Measurements from ENCODE around the gene CPSF4.
"Not testable (repeated sequence)": the region's sequence is repeated elsewhere in the genome, so short reads cannot be mapped to it uniquely, and the experiment has no call there.

Gene CPSF4

DNA sequence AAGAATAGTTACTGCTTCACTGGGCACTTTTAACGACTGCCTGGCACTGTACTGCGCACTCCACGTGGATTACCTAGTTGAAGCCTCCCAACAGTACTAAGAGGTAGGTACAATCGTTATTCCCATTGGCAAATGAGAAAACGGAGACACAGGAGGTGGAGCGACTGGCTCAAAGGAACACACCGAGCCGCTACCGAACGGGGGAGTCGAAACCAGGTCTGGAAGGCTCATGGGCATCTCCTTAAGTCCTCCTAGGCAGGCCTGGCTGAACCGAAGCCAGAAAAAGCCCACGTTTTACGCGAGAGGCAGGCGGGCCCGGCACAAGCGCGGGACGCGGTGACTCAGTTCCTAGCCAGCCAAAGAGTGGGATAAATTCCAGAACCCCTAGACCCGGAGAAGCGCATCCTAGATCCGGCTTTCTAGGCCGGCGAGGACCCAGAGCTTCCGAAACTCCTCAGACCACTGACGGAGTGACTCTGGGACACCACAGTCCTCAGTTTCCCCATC is 30.8 kb upstream of the CPSF4 start:
- DNase-seq (ENCODE audit: extremely low read depth in 1 of 2, low read depth in 1 of 2), result peak in 1 of 2 donors; percentile 12

DNA sequence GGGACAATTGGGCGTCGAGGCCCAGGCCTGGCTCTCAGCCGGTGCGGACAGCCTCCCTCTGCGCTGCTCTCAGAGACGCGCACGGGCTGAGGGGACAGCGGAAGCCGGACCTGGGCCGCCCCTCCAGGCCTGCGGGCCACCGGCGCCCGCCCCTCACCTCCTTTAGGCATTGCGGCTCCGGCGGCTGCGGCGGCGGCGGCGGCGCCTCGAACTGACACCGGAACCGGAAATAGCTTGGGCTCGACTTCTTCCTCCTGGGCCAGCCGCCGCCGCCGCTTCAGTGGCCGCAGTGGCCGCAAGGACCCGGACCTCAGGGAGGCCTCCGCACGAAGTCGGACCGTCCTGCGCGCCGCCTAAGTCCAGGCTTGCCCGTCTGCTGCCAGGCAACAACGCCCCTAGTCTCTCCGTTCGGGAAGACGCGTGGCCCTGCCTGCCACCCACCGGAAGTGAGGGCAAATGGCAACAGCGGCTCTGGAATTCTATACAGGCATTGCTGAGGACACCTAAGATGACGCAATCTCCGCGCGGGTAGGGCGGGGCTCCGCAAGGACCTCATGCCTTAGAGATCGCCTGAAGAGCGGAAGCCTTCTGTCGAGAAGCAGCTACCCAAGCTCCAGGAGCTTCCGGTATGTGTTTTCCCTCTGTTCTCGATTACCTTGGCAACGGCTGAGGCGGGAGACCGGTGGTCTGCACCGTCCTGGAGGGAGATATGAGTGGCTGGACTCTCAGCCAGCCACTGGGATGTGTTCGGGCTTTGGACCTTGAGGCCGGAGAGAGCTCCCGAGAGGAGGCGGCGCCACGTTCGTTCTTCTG is 30.2 kb upstream of the CPSF4 start, which contains the start of the genes BUD31 and PDAP1:
Gene BUD31, plus strand, starts transcription at position 591 of the 813 bp plus-strand sequence. CDS start 2,124 bp downstream, outside the sequence.
Gene PDAP1, minus strand, starts transcription at position 219 of the 813 bp plus-strand sequence. Its CDS starts 49 bp downstream, at position 170.
- peak; percentile 81 to 83 for DNase-seq (ENCODE audit: extremely low read depth in 1 of 2, low read depth in 1 of 2)

DNA sequence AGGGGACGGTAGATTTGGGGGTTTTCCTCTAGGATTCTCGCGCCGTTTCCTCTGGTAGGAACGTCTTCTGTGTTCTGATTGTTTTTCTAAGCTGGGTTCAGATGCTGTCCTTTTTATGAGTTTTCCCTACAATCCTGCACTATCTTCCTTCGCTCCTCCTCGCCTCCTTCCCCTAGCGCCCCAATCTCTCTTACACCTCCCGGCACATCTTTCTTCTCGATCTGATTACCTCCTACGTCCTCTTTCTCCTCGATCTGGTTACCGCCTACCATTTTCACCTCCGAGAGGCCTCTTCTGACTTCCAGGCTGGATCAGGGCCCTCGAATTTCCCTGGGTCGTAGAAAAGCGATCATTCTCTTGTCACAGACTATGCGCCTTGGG is 29.6 kb upstream of the CPSF4 start:
- DNase-seq (ENCODE audit: extremely low read depth in 1 of 2, low read depth in 1 of 2), result no peak

DNA sequence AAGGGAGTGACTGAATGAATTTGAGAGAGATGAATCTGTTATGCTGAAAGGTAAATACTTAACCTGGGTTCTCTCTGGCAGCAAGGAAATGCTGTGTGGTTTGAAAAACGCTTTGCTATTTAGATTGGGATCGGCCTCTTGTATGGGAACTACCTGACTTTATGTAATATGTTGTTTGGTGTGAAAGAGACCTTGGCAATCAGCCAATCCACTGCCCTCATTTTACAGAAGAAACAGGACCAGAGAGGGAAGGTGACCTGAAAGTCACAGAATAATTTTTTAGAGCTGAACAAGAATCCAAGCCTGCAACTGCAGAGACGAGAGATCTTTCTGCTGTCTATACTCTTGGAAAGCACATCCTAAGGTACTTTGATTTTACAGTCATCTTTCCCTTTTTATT is 28.9 kb upstream of the CPSF4 start:
- DNase-seq (ENCODE audit: extremely low read depth in 1 of 2, low read depth in 1 of 2), result no peak

DNA sequence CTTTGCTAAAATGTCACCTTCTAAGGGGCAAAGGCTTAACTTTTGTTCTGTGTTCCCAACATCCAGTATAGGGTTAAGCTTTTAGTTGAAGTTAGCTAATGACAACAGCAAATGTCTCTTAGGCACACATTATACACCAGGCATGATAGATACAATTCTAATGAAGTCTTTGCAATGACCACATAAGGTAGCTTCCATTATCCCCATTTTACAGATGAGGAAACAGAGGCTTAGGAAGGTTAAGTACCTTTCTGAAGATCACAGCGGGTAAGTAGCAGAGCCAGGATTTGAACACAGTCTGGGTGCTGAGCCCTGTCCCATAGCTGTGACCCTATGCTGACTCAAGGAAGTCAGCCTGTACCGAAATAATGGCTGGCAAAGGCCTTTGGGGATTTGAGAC is 28.1 kb upstream of the CPSF4 start:
- DNase-seq (ENCODE audit: extremely low read depth in 1 of 2, low read depth in 1 of 2), result no peak

DNA sequence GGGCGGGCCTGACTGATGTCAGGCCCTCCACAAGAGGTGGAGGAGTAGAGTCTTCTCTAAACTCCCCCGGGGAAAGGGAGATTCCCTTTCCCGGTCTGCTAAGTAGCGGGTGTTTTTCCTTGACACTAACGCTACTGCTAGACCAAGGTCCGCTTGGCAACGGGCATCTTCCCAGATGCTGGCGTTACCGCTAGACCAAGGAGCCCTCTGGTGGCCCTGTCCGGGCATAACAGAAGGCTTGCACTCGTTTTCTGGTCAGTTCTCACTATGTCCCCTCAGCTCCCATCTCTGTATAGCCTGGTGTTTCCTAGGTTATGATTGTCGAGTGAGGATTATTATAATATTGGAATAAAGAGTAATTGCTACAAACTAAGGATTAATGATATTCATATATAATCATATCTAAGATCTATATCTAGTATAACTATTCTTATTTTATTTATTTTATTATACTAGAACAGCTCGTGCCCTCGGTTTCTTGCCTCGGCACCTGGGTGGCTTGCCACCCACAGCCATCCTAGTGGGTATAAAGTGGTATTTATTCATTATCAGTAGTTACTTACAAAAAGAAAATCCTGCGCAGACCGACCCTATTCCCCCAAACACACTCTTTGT is 23.1 kb upstream of the CPSF4 start:
- DNase-seq (ENCODE audit: extremely low read depth in 1 of 2, low read depth in 1 of 2), result not testable (repeated sequence)

DNA sequence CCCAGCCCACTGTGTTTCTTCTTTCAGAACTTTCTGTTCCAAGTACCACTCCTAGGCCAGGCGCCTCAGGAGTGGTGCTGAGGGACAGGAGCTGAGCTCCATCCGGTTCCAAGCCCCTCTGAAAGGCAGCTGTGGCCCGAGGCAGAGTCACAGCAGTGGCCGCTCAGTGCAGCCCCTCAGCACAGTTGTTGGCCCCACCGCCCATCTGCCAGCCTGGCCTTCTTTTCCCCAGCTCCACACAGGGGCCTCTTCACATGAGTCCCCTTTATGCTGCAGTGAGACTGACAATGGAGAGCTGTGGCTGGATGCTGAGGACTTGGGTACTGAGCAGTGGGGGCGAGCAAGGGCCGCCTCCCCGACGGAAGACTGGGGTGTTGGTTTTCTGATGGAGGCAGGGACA is 20.5 kb upstream of the CPSF4 start:
- no peak for DNase-seq (ENCODE audit: extremely low read depth in 1 of 2, low read depth in 1 of 2)

DNA sequence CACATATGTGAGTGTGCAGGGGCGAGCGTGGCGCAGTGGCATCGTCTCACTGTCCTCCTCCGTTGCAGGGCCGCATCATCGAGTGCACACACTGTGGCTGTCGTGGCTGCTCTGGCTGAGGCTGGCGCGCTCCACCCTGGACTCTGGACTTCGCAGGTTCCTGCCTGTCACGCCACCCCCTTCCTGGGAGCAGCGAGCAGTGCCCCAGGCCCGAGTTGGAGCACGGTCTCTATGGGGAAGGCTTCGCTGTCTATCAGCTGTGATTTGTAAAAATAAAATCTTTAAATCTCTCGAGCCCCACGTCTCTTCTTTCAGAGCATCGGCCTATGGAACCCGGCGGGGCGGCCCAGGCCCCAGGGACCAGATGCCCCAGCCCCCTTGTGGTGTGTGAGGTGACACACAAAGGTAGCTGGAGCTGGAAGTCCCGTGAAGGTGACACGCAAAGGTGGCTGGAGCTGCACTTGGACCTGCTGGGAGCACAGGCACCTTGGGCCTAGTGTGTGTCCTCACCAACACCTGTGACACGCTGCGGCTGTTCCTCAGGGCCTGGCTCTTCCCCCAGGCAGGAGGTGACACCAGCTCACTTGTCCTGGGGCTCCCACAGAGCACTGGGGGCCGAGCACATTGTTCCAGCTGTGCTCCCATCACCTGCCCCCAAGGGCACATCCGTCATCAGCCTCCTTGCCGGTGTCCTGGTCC is 19.3 kb upstream of the CPSF4 start:
- DNase-seq (ENCODE audit: extremely low read depth in 1 of 2, low read depth in 1 of 2), result no peak

DNA sequence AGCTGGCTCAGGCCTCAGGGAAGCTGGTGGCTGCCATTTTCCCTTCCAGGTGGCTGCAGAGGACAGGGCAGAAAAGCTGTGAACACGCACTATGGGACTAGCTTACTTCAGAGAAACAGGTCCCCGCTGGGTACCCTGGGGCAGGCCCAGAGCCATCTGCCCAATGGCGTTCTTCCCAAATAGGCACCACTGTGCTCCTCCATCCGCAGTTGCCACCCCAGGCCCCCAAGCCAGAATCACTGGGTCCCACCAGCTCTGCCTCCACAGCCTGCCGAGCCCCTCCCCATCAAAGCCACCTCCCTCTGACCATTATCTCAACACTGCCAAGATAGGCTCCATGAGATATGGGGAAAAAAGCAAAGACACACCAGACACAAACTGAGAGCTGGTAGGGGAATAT is 18.5 kb upstream of the CPSF4 start:
- DNase-seq (ENCODE audit: extremely low read depth in 1 of 2, low read depth in 1 of 2), result no peak

DNA sequence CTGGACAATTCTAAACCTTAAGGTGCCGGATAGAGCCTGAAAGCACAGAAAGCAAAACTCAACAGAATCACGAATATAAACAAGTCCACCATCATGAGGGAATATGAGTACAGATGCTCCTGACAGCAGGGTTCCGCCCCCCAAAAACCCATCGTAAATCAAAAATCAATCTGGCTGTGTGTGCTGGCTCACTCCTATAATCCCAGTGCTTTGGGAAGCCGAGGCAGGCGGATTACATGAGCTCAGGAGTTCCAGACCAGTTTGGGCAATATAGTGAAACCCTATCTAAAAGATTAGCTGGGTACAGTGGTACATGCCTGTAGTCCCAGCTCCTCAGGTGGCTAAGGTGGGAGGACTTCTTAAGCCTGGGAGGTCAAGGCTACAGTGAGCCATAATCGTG is 17.8 kb upstream of the CPSF4 start:
- DNase-seq (ENCODE audit: extremely low read depth in 1 of 2, low read depth in 1 of 2), result no peak

DNA sequence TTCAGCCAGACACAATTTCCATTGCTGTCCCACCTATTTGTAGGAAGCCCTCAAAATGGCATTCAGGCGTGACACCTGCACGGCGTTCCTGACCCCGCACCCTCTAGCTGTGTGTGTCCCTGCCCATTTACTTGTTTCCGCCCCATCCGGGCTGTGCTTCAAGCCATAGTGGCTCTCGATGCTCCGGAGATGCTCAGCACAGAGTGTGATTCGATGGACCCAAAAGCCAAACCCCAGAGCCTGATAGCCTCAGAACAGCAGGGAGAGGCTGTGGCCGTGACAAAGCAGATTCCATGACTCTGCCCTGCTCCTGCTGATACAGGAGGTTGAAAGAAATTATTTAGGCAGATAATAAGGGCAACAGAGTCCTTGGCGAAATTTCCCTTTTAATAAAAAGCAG is 16.6 kb upstream of the CPSF4 start:
- no peak for DNase-seq (ENCODE audit: extremely low read depth in 1 of 2, low read depth in 1 of 2)

DNA sequence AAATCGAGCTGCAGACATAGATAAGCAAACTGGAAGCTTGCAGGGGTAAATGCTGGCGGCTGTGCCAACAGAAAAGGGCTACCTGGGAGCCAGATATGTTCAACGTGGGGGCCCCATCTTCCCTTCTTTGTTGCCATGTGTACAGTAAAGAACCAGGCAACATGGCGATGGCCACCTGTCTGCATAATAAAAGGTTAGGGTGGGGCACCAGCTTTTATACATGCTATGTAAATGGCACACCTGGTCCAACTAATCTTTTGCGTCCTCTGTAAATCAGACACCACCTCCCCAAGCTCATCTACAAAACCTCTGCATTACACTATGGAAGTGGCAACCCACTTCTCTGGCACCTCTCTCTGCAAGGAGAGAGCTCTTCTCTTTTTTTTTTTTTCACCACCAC is 16.1 kb upstream of the CPSF4 start:
- DNase-seq (ENCODE audit: extremely low read depth in 1 of 2, low read depth in 1 of 2), result no peak

DNA sequence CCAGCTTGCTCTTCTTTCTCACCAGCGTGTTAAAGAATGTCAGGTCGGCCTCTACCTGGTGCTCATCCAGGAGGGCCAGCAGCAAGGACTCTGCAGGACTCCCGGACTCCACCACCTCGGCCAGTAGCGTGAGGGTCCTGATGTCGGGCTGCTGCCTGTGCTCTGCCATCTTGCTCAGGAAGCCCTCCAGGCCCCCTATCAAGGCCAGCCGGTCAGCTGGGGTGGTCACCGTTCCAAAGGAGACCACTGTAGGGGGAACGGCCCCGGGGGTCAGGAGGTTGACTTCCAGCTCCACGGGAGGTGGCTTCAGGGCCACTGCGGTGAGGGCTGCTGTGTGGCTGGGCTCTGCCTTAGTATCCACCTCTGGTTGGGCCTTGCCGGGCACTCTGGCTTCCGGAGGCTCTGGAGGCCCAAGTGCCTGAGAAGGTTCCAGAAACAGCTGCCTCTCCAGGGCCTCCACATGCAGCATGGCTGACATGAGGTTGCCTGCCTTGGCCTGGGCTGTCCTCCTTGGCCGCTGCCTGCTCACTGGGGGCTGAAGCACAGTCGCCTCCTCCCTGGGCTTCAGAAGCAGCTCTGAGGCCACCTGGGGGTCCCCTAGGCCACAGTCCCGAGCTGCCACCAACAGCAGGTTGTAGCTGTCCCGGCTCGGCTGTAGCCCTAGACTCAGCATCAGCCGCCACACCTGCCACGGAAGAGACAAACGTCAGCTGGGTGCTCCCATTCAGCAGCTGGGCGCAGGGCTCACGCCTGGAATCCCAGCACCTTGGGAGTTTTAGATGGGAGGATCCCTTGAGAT is 13.6 kb upstream of the CPSF4 start:
- DNase-seq (ENCODE audit: extremely low read depth in 1 of 2, low read depth in 1 of 2), result no peak

DNA sequence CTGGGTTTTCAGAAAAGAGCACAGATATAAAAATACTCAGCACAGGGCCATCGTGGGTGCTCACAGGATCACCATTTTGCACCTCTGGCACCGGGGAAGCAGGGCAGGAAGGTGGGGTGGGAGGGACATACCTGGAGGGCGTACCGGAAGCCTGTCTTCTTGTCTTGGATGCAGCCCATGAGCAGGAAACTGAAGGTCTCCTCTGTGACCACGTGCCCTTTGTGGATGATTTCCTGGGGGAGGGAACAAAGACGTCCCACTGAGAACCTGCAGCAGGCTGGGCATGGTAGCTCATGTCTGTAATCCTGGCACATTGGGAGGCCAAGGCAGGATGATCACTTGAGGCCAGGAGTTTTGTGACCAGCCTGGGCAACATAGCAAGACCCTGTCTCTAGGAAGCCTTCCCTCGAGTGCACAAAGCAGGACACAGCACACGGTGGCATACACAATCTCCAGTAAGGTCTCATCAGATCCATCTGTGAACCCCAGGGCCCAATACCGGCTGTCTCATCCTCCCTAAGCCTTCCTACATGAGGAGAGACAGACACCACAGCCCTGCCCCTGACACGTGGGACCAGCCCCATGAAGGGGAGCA is 9.7 kb upstream of the CPSF4 start:
- DNase-seq (ENCODE audit: extremely low read depth in 1 of 2, low read depth in 1 of 2), result no peak

DNA sequence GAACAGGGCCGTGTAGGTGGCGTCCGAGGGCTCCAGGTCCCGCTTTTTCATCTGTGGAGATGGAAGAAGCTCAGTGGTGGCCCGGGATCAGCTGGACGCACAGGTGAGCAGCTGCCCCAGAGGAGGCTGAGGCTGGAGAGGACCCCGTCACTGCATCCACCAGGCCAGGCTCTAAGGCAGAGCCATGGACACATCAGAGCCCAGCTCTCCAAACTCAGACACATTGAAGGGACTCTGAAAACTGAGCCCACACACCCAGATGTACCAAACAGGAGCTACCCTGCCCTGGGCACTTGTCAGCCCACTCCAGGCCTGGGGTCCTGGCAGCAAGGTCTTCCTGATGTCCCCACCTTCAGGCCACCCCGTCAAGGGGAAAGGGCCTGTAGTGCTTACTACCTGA is 9.0 kb upstream of the CPSF4 start:
- no peak for DNase-seq (ENCODE audit: extremely low read depth in 1 of 2, low read depth in 1 of 2)

DNA sequence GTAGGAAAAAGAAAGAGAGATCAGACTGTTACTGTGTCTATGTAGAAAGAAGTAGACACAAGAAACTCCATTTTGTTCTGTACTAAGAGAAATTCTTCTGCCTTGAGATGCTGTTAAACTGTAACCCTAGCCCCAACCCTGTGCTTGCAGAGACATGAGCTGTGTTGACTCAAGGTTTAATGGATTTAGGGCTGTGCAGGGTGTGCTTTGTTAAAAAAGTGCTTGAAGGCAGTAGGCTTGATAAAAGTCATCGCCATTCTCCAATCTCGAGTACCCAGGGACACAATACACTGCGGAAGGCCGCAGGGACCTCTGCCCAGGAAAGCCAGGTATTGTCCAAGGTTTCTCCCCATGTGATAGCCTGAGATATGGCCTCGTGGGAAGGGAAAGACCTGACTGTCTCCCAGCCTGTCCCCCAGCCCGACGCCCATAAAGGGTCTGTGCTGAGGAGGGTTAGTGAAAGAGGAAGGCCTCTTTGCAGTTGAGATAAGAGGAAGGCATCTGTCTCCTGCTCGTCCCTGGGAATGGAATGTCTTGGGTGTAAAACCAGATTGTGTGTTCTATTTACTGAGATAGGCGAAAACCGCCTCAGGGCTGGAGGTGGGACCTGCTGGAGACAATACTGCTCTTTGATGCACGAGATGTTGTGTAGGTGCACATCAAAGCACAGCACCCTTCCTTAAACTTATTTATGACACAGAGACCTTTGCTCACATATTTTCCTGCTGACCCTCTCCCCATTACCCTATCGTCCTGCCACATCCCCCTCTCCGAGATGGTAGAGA is 6.8 kb upstream of the CPSF4 start:
- DNase-seq (ENCODE audit: extremely low read depth in 1 of 2, low read depth in 1 of 2), result not testable (repeated sequence)

DNA sequence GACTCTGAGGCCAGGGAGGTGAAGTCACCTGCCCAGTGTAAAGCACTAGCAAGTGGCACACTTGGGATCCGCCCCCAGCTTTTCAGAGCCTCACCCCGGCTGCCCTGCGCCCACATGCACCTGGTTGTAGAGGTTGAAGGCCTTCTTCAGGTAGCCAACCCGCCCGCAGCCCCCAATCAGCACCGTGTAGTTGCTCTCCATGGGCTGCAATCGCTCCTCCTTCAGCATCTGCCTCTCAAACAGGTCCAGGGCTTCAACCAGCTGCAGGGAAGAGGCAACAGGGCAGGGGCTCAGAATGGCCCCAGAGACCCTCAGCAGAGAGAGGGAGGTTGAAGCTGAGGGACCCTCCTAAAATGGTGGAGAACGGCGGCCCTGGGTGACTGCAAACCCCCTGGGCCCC is 5.6 kb upstream of the CPSF4 start:
- no peak for DNase-seq (ENCODE audit: extremely low read depth in 1 of 2, low read depth in 1 of 2)

DNA sequence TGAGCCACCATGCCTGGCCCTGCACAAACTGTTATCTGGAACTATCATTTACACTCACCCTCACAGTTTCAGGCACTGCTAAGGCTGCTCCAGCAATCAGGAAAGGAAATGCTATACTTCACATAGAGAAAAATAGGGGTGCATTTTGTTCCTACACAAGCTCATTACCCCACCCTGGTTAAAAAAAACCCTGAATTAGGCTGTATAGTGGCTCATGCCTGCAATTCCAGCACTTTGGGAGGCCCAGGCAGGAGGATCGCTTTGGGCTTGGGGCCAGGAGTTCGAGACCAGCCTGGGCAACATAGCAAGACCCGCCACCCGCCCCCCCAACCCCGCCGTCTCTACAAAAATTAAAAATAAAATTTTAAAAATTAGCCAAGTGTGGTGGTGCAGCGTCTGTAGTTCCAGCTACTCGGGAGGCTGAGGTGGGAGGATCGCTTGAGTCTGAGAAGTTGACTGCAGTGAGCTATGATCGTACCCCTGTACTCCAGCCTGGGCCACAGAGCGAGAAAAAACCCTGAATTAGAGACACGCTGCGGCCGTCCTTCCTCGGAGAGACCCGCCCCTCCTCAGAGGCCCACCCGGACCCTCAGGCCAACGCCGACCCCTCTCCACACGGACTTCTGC is 684 bp upstream of the CPSF4 start:
- DNase-seq (ENCODE audit: extremely low read depth in 1 of 2, low read depth in 1 of 2), result no peak

DNA sequence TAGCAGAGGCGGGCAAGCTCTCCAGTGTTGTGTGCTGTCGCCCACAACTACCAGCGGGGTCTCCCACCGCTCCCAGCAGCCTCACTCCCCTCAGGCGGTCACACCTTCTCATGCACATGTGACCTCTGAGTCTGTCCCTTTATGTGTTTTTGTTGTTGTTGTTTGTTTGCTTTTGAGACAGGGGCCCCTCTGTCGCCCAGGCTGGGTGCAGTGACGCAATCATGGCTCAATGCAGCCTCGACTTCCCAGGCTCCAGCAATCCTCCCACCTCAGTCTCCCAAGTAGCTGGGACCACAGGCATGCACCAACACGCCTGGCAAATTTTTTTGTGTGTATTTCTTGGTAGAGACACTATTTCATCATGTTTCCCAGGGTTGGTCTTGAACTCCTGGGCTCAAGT is 1.5 kb downstream of the CPSF4 start:
- no peak for DNase-seq (ENCODE audit: extremely low read depth in 1 of 2, low read depth in 1 of 2)

Data from activated CD8-positive, alpha-beta memory T cell treated with anti-CD3 and anti-CD28 coated beads for 1 hour (primary cell).